Measurements from ENCODE around the gene FMO3.

Gene FMO3

DNA sequence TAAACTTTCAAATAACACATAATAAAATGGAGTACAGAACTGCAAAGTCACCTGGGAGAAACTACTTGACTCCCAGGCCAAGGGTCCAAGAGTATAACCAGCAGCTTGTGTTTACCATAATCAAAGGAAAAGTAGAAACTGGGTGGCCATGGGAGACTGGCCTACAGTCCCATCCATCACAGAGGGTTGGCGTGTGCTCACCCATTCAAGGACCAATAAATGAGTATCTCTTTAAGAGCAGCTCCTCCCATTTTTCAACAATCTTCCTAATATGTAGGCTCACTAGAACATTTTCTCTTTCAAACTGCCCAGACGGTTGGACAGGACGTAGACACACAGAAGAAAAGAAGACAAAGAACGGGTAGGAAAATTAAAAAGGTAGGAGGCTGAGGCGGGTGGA is at the start of gene FMO3:
TSS of gene FMO3 (plus strand) at position 302 of the 400 bp plus-strand sequence. CDS start 1,754 bp downstream, outside the sequence.
- DNase-seq (ENCODE audit: extremely low spot score): no peak
- POLR2A ChIA-PET: no interaction called here
- CTCF ChIA-PET: interaction anchor here (1.2 to 2.1 kb wide), 2 partner anchors 9 to 12 kb away, joined by 3 to 9 read pairs; no protein-coding TSS in a partner anchor
- no peak for TF ChIP-seq CTCF (IDR thresholded peaks at IDR 0.05; ENCODE audit: control extremely low read depth, extremely low read depth, low read depth, missing control alignments)

- POLR2A ChIA-PET: no interaction called here
- DNase-seq (ENCODE audit: extremely low spot score): no peak
- TF ChIP-seq CTCF (IDR thresholded peaks at IDR 0.05; ENCODE audit: control extremely low read depth, extremely low read depth, low read depth, missing control alignments): no peak
- CTCF ChIA-PET: no interaction called here
Measured at GRCh38 chr1:171048014-171048413, 42.7 kb upstream of the FMO3 start.

DNA sequence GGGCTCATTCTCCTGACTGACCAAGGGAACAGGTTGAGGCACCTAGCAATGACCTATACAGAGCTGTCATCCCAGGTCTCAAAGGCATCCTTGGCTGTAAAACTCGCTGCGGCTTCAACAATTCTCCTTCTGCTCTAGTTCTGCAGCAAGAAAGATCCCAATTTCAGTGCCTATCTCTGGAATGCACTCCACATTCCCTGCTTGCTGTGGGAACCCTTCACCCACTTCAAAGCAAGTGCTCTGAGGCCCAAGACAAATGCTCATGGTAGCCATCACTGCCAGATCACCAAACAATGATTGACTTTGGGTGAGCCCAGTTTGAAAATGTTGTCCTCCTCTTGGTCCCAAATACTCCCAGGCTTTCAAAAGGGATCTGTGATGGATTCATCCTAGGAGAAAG is 37.7 kb upstream of the FMO3 start:
- no peak for TF ChIP-seq CTCF (IDR thresholded peaks at IDR 0.05; ENCODE audit: control extremely low read depth, extremely low read depth, low read depth, missing control alignments)
- CTCF ChIA-PET: interaction anchor here (1.3 kb wide), 1 partner anchor 49 kb away, joined by 3 read pairs; no protein-coding TSS in a partner anchor
- POLR2A ChIA-PET: no interaction called here
- no peak for DNase-seq (ENCODE audit: extremely low spot score)

DNA sequence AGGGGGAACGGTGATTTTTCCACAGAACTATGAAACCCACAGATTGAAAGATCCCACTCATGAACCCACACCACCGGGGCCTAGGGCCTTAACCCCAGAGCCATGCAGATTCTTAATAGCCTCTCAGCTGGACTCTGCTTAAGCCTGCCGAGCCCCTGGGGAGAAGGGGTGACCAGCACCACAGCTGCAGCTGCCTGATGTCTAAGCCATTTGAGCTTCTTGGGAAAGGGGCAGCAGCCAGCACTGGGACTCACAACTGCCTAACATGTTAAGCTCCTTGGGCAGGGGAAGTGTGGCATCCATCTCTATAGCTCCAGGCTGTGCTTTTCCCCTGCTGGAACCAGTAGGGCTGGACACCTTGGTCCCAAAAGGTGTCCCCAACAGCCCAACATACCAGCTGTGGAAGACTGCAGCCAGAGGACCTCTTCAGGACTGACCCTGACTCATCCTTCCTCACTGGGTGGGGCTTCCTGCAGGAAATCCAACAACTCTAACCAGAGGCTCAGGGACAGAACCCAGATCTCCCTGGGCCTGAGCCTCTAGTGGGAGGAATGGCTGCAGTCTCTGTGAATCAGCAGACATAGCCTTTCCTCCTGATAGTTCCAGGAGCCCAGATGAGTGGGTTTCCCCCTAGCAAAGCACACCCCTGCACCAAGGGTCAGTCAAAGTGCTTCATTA is 34.6 kb upstream of the FMO3 start:
- no peak for DNase-seq (ENCODE audit: extremely low spot score)
- ChIA-PET CTCF (interaction anchor here (1.6 kb wide), 1 partner anchor 25 kb away, joined by 3 read pairs; no protein-coding TSS in a partner anchor), POLR2A (no interaction called here)
- TF ChIP-seq CTCF (IDR thresholded peaks at IDR 0.05; ENCODE audit: control extremely low read depth, extremely low read depth, low read depth, missing control alignments): no peak

GRCh38 chr1:171061425-171062143 is 29.1 kb upstream of the FMO3 start:
- no peak for DNase-seq (ENCODE audit: extremely low spot score)
- ChIA-PET POLR2A (no interaction called here), CTCF (no interaction called here)
- no peak for TF ChIP-seq CTCF (IDR thresholded peaks at IDR 0.05; ENCODE audit: control extremely low read depth, extremely low read depth, low read depth, missing control alignments)

GRCh38 chr1:171062902-171063301 is 27.8 kb upstream of the FMO3 start:
- TF ChIP-seq CTCF (IDR thresholded peaks at IDR 0.05; ENCODE audit: control extremely low read depth, extremely low read depth, low read depth, missing control alignments): no peak
- ChIA-PET CTCF (no interaction called here), POLR2A (no interaction called here)
- no peak for DNase-seq (ENCODE audit: extremely low spot score)

Measured in GM10248 (cell line).